ENCODE measurements around the gene TBC1D21. TPM values are rescaled to one million over a fixed set of nuclear protein-coding genes. Genes with fewer than 3 reads are reported as not detected.

The TBC1D21 gene
- total and polyA plus RNA-seq, 2 experiments from 2014 or later, result not detected

GRCh38 chr15:73908822-73909122, 35.4 kb downstream of the TBC1D21 start:
- no peak overlapping the region for H3K27ac ChIP-seq
- H3K27me3 ChIP-seq, result no peaks in the 10 kb centered on the region
- H3K36me3 ChIP-seq, result no peaks in the 10 kb centered on the region
- H3K4me3 ChIP-seq, result no peak overlapping the region
- no peak for TF ChIP-seq CTCF (IDR thresholded peaks at IDR 0.05; ENCODE audit: low read depth, low read length)
- H3K9me3 ChIP-seq (ENCODE audit: low read depth), result no peaks in the 10 kb centered on the region
- DNase-seq (ENCODE audit: low read depth in 1 of 2, low spot score in 1 of 2), result no peak
- H3K4me1 ChIP-seq (ENCODE audit: low read depth), result no peaks in the 10 kb centered on the region

GRCh38 chr15:73909651-73910050, 36.3 kb downstream of the TBC1D21 start:
- no peak for DNase-seq (ENCODE audit: low read depth in 1 of 2, low spot score in 1 of 2)
- Histone ChIP-seq H3K9me3 (ENCODE audit: low read depth) (no peaks in the 10 kb centered on the region), H3K4me3 (no peak overlapping the region), H3K36me3 (no peaks in the 10 kb centered on the region), H3K27ac (no peak overlapping the region), H3K27me3 (no peaks in the 10 kb centered on the region), H3K4me1 (ENCODE audit: low read depth) (no peaks in the 10 kb centered on the region)
- TF ChIP-seq CTCF (IDR thresholded peaks at IDR 0.05; ENCODE audit: low read depth, low read length), result no peak

- Histone ChIP-seq H3K27ac (no peak overlapping the region), H3K36me3 (no peaks in the 10 kb centered on the region), H3K4me1 (ENCODE audit: low read depth) (no peaks in the 10 kb centered on the region), H3K4me3 (no peak overlapping the region), H3K27me3 (no peaks in the 10 kb centered on the region), H3K9me3 (ENCODE audit: low read depth) (no peaks in the 10 kb centered on the region)
- no peak for DNase-seq (ENCODE audit: low read depth in 1 of 2, low spot score in 1 of 2)
- no peak for TF ChIP-seq CTCF (IDR thresholded peaks at IDR 0.05; ENCODE audit: low read depth, low read length)
Measured at GRCh38 chr15:73910522-73911303, 37.3 kb downstream of the TBC1D21 start.

GRCh38 chr15:73912030-73912596, 38.7 kb downstream of the TBC1D21 start:
- H3K27me3 ChIP-seq, result no peaks in the 10 kb centered on the region
- no peaks in the 10 kb centered on the region for H3K4me1 ChIP-seq (ENCODE audit: low read depth)
- no peak for TF ChIP-seq CTCF (IDR thresholded peaks at IDR 0.05; ENCODE audit: low read depth, low read length)
- H3K4me3 ChIP-seq, result no peak overlapping the region
- no peak for DNase-seq (ENCODE audit: low read depth in 1 of 2, low spot score in 1 of 2)
- no peak overlapping the region for H3K27ac ChIP-seq
- H3K36me3 ChIP-seq, result no peaks in the 10 kb centered on the region
- H3K9me3 ChIP-seq (ENCODE audit: low read depth), result no peaks in the 10 kb centered on the region

- no peak for DNase-seq (ENCODE audit: low read depth in 1 of 2, low spot score in 1 of 2)
- H3K36me3 ChIP-seq, result no peaks in the 10 kb centered on the region
- no peaks in the 10 kb centered on the region for H3K4me1 ChIP-seq (ENCODE audit: low read depth)
- no peak for TF ChIP-seq CTCF (IDR thresholded peaks at IDR 0.05; ENCODE audit: low read depth, low read length)
- no peaks in the 10 kb centered on the region for H3K27me3 ChIP-seq
- no peak overlapping the region for H3K27ac ChIP-seq
- H3K9me3 ChIP-seq (ENCODE audit: low read depth), result no peaks in the 10 kb centered on the region
- H3K4me3 ChIP-seq, result no peak overlapping the region
Measured at GRCh38 chr15:73914145-73914544, 40.8 kb downstream of the TBC1D21 start.

Measured in cardiac muscle cell (in vitro differentiated cells and primary cell).